Ovary (tissue), 9 donors: ENCODE data around the gene CARM1. TPM values are rescaled to one million over a fixed set of nuclear protein-coding genes. Genes with fewer than 3 reads are reported as not detected.

Experiments used
- DNase-seq, 5 donors: peaks; one replicate each; pipeline ENCODE4 v3.0.0-alpha.2; 2019 to 2020
- H3K27ac ChIP-seq, 2 donors: fragments of 200-600 bp; one replicate each; pipeline versions ENCODE4 v1.5.1 to v1.8.0; 2019 to 2022
- H3K27me3 ChIP-seq: fragments of 200-600 bp; one replicate; pipeline ENCODE4 v1.8.0; 2022
- H3K36me3 ChIP-seq: fragments of 200-600 bp; sonication (generic); one replicate; pipeline ENCODE4 v1.5.1; 2019
- H3K4me1 ChIP-seq: one replicate; pipeline ENCODE4 v1.8.1; 2013; ENCODE audit warnings: mild to moderate bottlenecking, moderate library complexity; ENCODE audit not compliant: insufficient read depth
- H3K4me3 ChIP-seq: fragments of 200-600 bp; sonication (generic); one replicate; pipeline ENCODE4 v1.5.1; 2017
- H3K9me3 ChIP-seq, 2 donors: fragments of 200-600 bp in 1 of 2; sonication (generic) in 1 of 2; one replicate each; pipeline versions ENCODE4 v1.5.1 to v1.8.1; 2013 to 2019; ENCODE audit warnings: mild to moderate bottlenecking in 1 of 2, moderate library complexity in 1 of 2
- CTCF ChIP-seq, 3 donors: fragments of 450-650 bp in 2 of 3; fragments of 200-600 bp in 1 of 3; IDR thresholded peaks; one replicate each; pipeline versions ENCODE4 v1.5.1 to v1.8.0; 2016 to 2022; ENCODE audit warnings: antibody characterized with exemption in 3 of 3, mild to moderate bottlenecking in 1 of 3
- EP300 ChIP-seq: sonication (generic); formaldehyde crosslinking; IDR thresholded peaks from one replicate; pipeline ENCODE4 v1.6.1; 2017; ENCODE audit warnings: antibody characterized with exemption
- POLR2A ChIP-seq: fragments of 450-650 bp; IDR thresholded peaks from one replicate; pipeline ENCODE4 v1.6.1; 2017; ENCODE audit warnings: antibody characterized with exemption, mild to moderate bottlenecking, moderate library complexity
- WGBS, 3 donors: extraction: QIAGEN DNeasy Blood & Tissue Kit in 1 of 3; methylation state at CpG; one replicate each; pipeline versions ENCODE4 v1.1.5 to v1.1.7; 2013 to 2017; 5-methylcytosine and 5-hydroxymethylcytosine counted together
- intact Hi-C, 4 donors: fragments of 100-400 bp; cut with DNase I; formaldehyde crosslinking; loops; one replicate each; pipeline versions ENCODE4 v1.11.0 to v1.15.1; 2022 to 2023
- polyA plus RNA-seq, 2 donors: library from polyadenylated mRNA; stranded (reverse); fragments of 200-250 nt in 1 of 2; fragments of 350-450 nt in 1 of 2; fragmentation: Illumina TruSeq in 1 of 2; extraction: RNeasy Lipid Tissue Mini Kit (QIAGEN cat#74804) in 1 of 2; gene quantifications; one replicate each; pipeline ENCODE4 v1.2.3, GENCODE V29; 2013 to 2014
- total RNA-seq, 7 donors: library from RNA; depleted of rRNA in 2 of 7; stranded (reverse); fragments of >200 nt in 2 of 7; fragmentation: NEBNext Ultra II Directional in 3 of 7; extraction: Animal tissue kit (Norgen Biotek cat#: 25700) in 3 of 7; gene quantifications; one replicate each; pipeline versions ENCODE4 v1.1.0 to v1.2.4, GENCODE V29; 2016 to 2023
- donor health status: DM: no; HTN: no; CAD: no; lungs with moderate emphysema.
- donor health status: DM: no; HTN: no; CAD: no.
- donor health status: Bipolar disorder and iron deficiency.
- donor health status: DM: yes; HTN: yes; CAD: no.
- donor health status: DM: no; HTN: no; CAD: no.
- donor health status: DM: yes; HTN: yes; CAD: no.

The CARM1 gene
- total and polyA plus RNA-seq, 9 donors = 10.1 to 42.1 (median 38.1) TPM

- TF ChIP-seq POLR2A (no peak), EP300 (no peak), CTCF (IDR thresholded peaks at IDR 0.05) (no peak)
- DNase-seq = no peak
- no peaks in the 10 kb centered on the region for H3K9me3 ChIP-seq
- intact Hi-C loops = no loop called here
- H3K27ac ChIP-seq = no peak overlapping the region
- no peaks in the 10 kb centered on the region for H3K27me3 ChIP-seq
- 86 to 88% (median 87%) methylated on average over 26 of the region's 26 CpGs for WGBS, 3 donors
- no peak overlapping the region for H3K4me3 ChIP-seq
- no peaks in the 10 kb centered on the region for H3K36me3 ChIP-seq
- no peaks in the 10 kb centered on the region for H3K4me1 ChIP-seq
These were observed 42.2 kb upstream of the CARM1 start for GRCh38 chr19:10828981-10829821.

GRCh38 chr19:10829967-10830366, 41.4 kb upstream of the CARM1 start:
- Histone ChIP-seq H3K27ac (no peak overlapping the region), H3K36me3 (no peaks in the 10 kb centered on the region), H3K4me3 (no peak overlapping the region), H3K27me3 (no peaks in the 10 kb centered on the region), H3K9me3 (no peaks in the 10 kb centered on the region), H3K4me1 (peaks cover under 1% of the 10 kb centered on the region)
- intact Hi-C loops = no loop called here
- no peak for DNase-seq
- TF ChIP-seq EP300 = no peak
- TF ChIP-seq CTCF (IDR thresholded peaks at IDR 0.05) = no peak
- no peak for TF ChIP-seq POLR2A
- WGBS, 3 donors = 77 to 82% (median 78%) methylated on average over 16 of the region's 16 CpGs

GRCh38 chr19:10830370-10830769, 41.0 kb upstream of the CARM1 start:
- Histone ChIP-seq H3K4me1 (peaks cover 4% of the 10 kb centered on the region), H3K36me3 (no peaks in the 10 kb centered on the region), H3K27ac (no peak overlapping the region), H3K4me3 (no peak overlapping the region), H3K9me3 (no peaks in the 10 kb centered on the region), H3K27me3 (no peaks in the 10 kb centered on the region)
- DNase-seq = no peak
- intact Hi-C loops = no loop called here
- TF ChIP-seq CTCF (IDR thresholded peaks at IDR 0.05) (no peak), POLR2A (no peak), EP300 (no peak)
- 78 to 84% (median 82%) methylated on average over 7 of the region's 7 CpGs for WGBS, 3 donors

GRCh38 chr19:10830931-10831779, 40.2 kb upstream of the CARM1 start:
- DNase-seq = no peak
- Histone ChIP-seq H3K4me1 (peaks cover 4% of the 10 kb centered on the region), H3K27me3 (no peaks in the 10 kb centered on the region), H3K36me3 (no peaks in the 10 kb centered on the region), H3K27ac (no peak overlapping the region), H3K4me3 (no peak overlapping the region), H3K9me3 (no peaks in the 10 kb centered on the region)
- intact Hi-C loops = no loop called here
- 76 to 79% (median 78%) methylated on average over 28 to 33 of the region's 33 CpGs for WGBS, 3 donors
- TF ChIP-seq CTCF (IDR thresholded peaks at IDR 0.05) (no peak), POLR2A (no peak), EP300 (no peak)
